Central memory CD4-positive, alpha-beta T cell (primary cell): ENCODE results near the gene OLFML2A.

Experiments
- DNase-seq: peaks from one replicate; pipeline ENCODE4 v3.0.0; 2022

Gene OLFML2A

DNA sequence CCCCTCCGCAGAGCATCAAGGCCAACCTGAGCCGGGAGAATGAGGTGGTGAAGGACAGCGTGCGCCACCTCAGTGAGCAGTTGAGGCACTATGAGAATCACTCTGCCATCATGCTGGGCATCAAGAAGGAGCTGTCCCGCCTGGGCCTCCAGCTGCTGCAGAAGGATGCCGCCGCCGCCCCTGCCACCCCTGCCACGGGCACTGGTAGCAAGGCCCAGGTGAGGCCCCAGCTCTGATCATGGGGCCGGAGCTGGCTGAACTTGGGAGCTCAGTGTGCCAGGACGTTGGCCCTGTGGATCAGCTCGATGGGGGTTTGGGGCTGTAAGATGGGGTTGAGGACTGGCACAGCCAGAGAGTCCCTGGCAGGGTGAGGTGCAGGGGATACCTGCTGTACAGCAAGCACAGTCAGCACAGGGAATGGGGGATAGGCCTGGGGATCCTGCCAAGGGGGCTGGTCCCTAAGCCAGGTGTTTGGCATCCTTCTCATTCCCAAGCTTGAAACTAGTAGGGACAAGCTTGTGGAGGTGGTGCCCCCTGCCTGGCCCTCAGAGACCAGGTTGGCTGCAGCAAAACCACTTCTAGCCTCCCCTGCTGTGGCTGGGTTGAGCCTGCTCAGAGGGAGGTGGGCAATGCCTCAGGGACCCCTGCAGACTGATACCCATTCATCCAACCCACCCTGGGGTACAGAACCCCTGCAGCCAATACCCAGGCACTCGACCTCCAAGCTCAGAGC is 22.5 kb downstream of the OLFML2A start:
- no peak for DNase-seq

- no peak for DNase-seq
Observed at GRCh38 chr9:124800306-124801259, 23.6 kb downstream of the OLFML2A start.

GRCh38 chr9:124801356-124801755 is 24.4 kb downstream of the OLFML2A start:
- no peak for DNase-seq

GRCh38 chr9:124802426-124802825 is 25.5 kb downstream of the OLFML2A start:
- DNase-seq: no peak

DNA sequence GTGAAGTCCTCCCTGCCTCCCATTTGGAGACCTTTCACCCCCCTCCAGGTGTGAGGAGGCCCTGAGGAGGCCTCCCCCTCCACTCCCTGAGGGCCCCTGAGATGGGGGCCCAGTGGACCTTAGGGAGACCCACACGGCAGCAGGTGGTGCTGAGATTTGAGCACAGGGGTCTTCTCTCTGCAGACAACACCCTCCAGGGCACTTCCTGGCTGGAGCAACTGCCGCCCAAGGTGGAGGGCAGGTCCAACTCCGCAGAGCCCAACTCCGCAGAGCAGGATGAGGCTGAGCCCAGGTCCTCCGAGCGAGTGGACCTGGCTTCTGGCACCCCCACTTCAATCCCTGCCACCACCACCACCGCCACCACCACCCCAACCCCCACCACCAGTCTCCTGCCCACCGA is 27.0 kb downstream of the OLFML2A start:
- DNase-seq: no peak

- no peak for DNase-seq
Observed at GRCh38 chr9:124805186-124805585, 28.3 kb downstream of the OLFML2A start.

- no peak for DNase-seq
Observed at GRCh38 chr9:124808246-124808956, 31.5 kb downstream of the OLFML2A start.

GRCh38 chr9:124809211-124809610 is 32.3 kb downstream of the OLFML2A start:
- no peak for DNase-seq

DNA sequence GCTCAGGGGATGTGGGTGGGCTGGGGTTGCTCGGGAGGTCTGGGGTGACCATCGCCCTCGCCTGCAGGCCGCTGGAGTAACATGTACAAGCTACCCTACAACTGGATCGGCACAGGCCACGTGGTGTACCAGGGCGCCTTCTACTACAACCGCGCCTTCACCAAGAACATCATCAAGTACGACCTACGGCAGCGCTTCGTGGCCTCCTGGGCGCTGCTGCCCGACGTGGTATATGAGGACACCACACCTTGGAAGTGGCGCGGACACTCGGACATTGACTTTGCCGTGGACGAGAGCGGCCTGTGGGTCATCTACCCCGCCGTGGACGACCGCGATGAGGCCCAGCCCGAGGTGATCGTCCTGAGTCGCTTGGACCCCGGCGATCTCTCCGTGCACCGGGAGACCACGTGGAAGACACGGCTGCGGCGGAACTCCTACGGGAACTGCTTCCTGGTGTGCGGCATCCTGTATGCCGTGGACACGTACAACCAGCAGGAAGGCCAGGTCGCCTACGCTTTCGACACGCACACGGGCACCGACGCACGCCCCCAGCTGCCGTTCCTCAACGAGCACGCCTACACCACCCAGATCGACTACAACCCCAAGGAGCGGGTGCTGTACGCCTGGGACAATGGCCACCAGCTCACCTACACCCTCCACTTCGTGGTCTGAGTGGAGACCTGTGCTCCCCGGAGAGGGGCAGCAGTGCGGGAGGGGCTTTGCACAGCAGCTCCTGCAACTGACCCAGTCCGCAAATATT is 33.0 kb downstream of the OLFML2A start:
- no peak for DNase-seq

GRCh38 chr9:124810663-124811355 is 33.9 kb downstream of the OLFML2A start:
- DNase-seq: no peak

DNA sequence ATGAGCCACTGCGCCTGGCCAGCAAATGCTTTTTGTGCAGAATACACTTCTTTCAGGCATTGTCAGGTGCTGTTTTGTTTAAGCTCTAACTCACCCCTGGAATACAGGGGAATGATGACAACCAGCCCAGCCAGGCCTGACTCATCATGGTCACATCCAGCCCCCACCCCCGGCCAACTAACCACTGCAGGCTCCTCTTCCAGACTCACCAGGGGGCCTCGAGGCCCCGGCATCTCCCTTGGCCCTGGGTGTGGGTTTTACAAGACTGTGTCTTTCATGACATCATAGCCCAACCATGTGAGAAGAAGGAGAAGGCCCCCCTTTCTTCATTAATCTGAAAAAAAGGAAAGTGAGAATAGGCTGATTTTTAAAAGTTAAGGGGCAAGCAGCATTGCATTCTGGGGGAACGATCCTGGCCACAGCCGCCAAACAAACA is 35.5 kb downstream of the OLFML2A start:
- no peak for DNase-seq

GRCh38 chr9:124813041-124813440 is 36.1 kb downstream of the OLFML2A start:
- DNase-seq: no peak

- no peak for DNase-seq
Observed at GRCh38 chr9:124813501-124814163, 36.7 kb downstream of the OLFML2A start.

DNA sequence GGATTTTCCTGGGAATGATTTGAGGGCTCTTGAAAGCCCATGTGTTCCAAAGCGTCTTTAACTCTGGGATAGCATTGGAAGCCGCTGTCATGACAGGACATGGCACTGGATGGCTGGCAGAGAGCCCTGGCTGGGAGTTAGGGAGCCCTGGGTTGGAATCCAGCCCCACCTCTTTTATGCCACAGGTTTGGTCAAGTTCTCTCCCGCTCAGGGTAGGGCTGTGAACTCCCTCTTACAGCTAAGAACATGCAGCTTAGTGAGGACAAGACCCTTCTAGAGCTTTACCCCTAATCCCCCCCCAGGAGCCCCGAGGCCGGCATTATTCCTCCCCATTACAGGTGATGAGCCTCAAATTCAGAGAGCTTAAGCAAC is 37.2 kb downstream of the OLFML2A start:
- DNase-seq: no peak

DNA sequence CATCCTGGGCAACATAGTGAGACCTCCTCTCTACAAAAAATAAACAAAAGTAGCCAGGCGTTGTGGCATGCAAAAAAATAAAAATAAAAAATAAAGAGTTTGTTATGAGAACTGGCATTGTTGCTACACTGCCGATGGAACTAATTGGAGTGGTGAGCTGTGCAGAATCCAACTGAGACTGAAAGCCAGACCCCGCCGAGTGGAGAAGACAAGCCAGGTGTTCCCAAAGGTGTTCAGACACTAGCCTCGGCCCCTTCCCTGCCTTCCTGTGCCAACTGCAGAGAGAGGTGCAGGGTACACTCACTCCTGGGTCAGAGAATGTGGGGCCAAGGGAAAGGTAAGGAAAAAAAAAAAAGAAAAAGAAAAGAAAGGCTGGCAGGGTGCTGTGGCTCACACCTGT is 38.7 kb downstream of the OLFML2A start:
- no peak for DNase-seq

DNA sequence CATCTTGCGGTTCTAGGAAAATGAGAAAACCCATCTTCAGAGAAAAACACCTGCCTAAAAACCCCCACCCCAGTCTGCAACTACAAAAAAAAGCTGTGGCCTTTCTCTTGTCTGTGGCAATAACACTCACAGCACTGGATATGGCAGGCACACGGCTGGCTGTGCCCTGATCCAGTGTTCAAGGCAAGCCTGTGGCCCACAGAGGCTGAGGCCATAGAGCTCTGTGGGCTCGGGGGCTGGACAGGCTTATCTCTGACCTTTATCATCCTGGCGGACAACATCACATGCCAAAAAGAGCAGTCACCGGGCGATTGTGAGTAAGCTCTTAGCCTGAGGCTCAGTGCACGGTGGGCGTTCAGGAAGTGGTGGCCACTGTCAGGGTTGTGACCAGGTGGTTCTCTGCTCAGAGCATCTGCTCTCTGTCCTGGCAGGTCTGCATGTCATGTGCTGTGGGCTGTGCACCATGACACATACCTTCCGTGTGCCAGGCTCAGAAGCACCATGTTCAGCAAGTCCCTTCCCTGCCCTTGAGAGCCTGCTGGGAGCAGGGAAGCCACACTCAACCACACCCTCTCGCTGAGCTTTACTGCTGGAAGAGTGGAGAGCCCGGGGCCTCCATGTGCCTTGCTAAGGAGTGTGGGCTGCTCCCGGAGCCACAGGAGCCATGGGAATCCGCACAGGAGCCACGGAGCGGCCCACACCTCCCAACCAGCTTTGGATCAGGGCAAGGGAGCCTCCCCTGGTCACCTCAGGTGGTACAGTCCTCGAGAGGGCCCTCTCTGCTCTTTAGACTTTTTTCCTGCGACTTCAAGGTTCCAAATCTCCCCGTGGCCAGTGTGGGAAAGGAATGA is 41.7 kb downstream of the OLFML2A start:
- no peak for DNase-seq

DNA sequence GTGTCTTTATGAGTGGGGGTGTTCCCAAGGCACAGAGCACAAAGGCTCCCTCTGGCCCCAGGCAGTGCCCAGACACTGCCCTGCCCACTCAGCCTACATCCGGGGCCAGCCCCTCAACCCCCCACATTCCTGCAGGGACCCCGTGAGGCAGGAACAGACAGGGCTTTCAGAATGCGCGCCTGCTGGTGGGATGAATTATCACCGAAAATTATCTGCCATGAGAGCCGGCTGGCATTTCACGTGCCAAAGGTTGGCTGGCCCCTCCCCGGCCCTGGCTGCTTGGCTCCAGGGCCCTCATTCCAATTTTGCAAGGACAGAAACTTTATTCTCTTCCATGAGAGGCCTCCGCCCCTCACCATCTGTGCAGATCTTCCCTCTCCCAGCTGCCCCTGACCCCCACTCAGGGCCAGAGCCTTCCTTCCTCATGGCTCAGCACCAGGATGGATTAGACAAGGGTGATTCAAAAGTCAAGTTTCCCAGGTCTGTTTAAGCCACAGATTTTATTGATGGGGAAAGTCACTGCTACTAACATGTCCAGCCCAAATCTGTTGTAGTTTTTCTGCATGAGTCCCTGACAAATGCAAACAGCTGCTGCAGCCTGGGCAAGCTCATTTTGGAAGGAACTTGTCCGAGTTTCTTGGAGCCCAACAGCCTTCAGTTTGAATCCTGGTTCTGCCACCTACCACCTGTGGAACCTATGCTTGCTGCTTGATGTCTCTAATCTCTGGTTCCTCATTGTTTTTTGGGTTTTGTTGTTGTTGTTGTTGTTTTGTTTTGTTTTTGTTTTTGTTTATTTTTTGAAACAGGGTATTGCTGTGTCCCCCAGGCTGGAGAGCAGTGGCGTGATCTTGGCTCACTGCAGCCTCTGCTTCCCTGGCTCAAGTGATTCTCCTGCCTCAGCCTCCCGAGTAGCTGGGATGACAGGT is 44.0 kb downstream of the OLFML2A start:
- DNase-seq: no peak

DNA sequence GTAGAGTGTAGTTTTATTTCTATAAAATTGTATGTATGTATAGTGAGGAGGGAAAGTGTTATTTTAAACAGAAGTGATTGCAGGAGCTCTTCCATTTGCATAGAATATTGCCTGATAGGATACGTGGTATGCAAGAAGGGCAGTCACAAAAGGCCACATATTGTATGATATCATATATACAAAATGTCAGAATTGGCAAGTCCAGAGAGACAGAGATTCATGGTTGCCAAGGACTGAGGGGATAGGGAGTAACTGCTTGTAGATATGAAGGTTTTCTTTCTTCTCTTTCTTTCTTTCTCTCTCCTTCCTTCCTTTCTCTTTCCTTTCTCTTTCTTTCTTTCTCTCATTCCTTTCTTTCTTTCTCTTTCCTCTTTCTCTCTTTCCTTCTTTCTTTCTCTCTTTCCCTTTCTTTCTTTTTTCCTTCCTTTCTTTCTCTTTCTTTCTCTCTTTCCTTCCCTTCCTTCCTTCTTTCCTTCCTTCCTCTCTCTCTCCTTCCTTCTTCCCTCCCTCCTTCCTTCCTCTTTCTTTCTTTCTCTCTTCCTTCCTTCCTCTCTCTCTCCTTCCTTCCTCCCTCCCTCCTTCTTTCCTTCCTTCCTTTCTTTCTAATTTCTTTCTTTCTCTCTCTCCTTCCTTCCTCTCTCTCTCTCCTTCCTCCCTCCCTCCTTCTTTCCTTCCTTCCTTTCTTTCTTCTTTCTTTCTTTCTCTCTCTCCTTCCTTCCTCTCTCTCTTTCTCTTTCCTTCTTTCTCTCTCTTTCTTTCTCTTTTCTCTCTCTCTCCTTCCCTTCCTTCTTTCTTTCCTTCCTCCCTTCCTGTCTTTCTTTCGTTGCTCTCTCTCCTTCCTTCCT is 51.8 kb downstream of the OLFML2A start:
- DNase-seq: no peak
